HG03045 (cell line): ENCODE data around the gene SLC4A9.
A peak's percentile ranks its signal among the peaks of the same experiment; 100 is the strongest.
"Not testable (repeated sequence)": the region's sequence is repeated elsewhere in the genome, so short reads cannot be mapped to it uniquely, and the experiment has no call there.

ENCODE experiments used
- ATAC-seq: cut with Tn5 transposase; IDR thresholded peaks from one replicate; pipeline ENCODE4 v1.9.1; 2021; ENCODE audit warnings: mild to moderate bottlenecking, moderate library complexity; ENCODE audit not compliant: unreplicated experiment

Gene SLC4A9

GRCh38 chr5:140337880-140338279, 22.1 kb upstream of the SLC4A9 start:
- no peak for ATAC-seq

GRCh38 chr5:140338336-140338735, 21.7 kb upstream of the SLC4A9 start:
- ATAC-seq = no peak

GRCh38 chr5:140338908-140339307, 21.1 kb upstream of the SLC4A9 start:
- no peak for ATAC-seq

GRCh38 chr5:140339636-140340035, 20.4 kb upstream of the SLC4A9 start:
- ATAC-seq = no peak

GRCh38 chr5:140340605-140341121, 19.3 kb upstream of the SLC4A9 start:
- ATAC-seq = no peak

- no peak for ATAC-seq
Observed at GRCh38 chr5:140341591-140341990, 18.4 kb upstream of the SLC4A9 start.

- ATAC-seq = no peak
Observed at GRCh38 chr5:140342287-140342686, 17.7 kb upstream of the SLC4A9 start.

GRCh38 chr5:140342896-140343295, 17.1 kb upstream of the SLC4A9 start:
- ATAC-seq = no peak

- ATAC-seq = not testable (repeated sequence)
Observed at GRCh38 chr5:140343849-140344248, 16.1 kb upstream of the SLC4A9 start.

- no peak for ATAC-seq
Observed at GRCh38 chr5:140344683-140345423, 15.1 kb upstream of the SLC4A9 start.

GRCh38 chr5:140345919-140346347, 14.1 kb upstream of the SLC4A9 start:
- no peak for ATAC-seq

- peak; percentile 74 for ATAC-seq
Observed at GRCh38 chr5:140346348-140347221, 13.4 kb upstream of the SLC4A9 start, which contains the start of gene HBEGF. Gene HBEGF, minus strand, starts transcription at chr5:140346603. Its CDS starts 275 bp downstream, at chr5:140346328.

- no peak for ATAC-seq
Observed at GRCh38 chr5:140347360-140347759, 12.6 kb upstream of the SLC4A9 start.

- no peak for ATAC-seq
Observed at GRCh38 chr5:140348104-140348503, 11.9 kb upstream of the SLC4A9 start.

GRCh38 chr5:140349244-140349643, 10.8 kb upstream of the SLC4A9 start:
- no peak for ATAC-seq

- no peak for ATAC-seq
Observed at GRCh38 chr5:140351609-140352334, 8.2 kb upstream of the SLC4A9 start.

- no peak for ATAC-seq
Observed at GRCh38 chr5:140355546-140355945, 4.4 kb upstream of the SLC4A9 start.

- ATAC-seq = peak; percentile 28
Observed at GRCh38 chr5:140356853-140357725, 2.9 kb upstream of the SLC4A9 start.

GRCh38 chr5:140357726-140358093, 2.3 kb upstream of the SLC4A9 start:
- ATAC-seq = peak; percentile 92

- ATAC-seq = no peak
Observed at GRCh38 chr5:140358738-140359310, 1.2 kb upstream of the SLC4A9 start.
